ENCODE data around the gene CLDN1.

The CLDN1 gene

GRCh38 chr3:190258634-190259033 lies 63.6 kb downstream of the CLDN1 start:
- in situ Hi-C loops (cut with HindIII; ENCODE audit: low sequenced_read_pairs): no loop called here

All from DLD1 (cell line).